GM18499 (cell line): ENCODE data around the gene KLHL21.
"Not testable (repeated sequence)": the region's sequence is repeated elsewhere in the genome, so short reads cannot be mapped to it uniquely, and the experiment has no call there.

Source experiments
- ATAC-seq: cut with Tn5 transposase; IDR thresholded peaks from one replicate; pipeline ENCODE4 v1.9.1; 2021; ENCODE audit warnings: moderate number of reproducible peaks; ENCODE audit not compliant: insufficient read depth, unreplicated experiment

KLHL21 gene

DNA sequence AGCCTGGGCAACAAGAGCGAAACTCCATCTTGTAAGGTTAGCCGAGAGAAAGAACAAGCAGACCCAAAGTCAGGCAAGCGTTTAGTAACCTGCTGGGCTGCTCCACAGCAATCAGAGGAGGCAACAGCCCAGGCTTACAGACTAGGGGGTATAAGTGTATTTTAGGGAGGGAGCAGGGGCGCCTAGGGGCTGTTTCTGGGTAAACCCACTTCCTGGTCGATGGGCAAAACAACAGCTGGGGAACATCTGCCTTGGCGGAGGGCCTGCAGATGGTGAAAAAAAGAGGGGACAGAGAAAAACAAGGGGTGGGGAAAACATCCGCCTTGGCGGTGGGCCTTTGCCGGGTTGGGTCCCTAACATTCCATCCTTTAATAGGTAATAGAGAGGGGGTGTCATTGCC, 42.4 kb downstream of the KLHL21 start:
- no peak for ATAC-seq

DNA sequence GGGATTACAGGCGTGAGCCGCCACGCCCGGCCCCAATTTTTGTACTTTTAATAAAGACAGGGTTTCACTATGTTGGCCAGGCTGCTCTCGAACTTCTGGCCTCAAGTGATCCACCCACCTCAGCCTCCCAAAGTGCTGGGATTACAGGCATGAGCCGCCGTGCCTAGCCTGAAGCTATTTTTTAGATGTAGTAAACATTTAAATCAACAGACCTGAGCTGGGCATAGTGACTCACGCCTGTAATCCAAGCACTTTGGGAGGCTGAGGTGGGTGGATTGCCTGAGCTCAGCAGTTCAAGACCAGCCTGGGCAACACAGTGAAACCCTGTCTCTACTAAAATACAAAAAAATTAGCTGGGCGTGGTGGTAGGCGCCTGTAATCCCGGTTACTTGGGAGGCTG, 43.5 kb downstream of the KLHL21 start:
- ATAC-seq = not testable (repeated sequence)

DNA sequence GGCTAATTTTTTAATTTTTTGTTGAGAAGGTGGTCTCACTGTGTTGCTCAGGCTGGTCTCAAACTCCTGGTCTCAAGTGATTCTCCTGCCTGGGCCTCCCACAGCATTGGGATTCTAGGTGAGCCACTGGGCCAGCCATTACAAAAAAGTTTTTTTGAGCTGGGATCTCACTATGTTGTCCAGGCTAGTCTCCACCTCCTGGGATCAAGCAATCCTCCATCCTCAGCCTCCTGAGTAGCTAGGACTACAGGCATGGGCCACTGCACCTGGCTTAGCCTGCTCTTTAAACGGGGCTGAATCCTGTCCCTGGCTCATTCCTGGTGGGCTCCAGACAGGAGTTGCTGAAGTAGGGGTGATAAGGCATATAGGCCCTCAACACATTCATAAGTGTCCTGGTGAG, 45.1 kb downstream of the KLHL21 start:
- no peak for ATAC-seq

DNA sequence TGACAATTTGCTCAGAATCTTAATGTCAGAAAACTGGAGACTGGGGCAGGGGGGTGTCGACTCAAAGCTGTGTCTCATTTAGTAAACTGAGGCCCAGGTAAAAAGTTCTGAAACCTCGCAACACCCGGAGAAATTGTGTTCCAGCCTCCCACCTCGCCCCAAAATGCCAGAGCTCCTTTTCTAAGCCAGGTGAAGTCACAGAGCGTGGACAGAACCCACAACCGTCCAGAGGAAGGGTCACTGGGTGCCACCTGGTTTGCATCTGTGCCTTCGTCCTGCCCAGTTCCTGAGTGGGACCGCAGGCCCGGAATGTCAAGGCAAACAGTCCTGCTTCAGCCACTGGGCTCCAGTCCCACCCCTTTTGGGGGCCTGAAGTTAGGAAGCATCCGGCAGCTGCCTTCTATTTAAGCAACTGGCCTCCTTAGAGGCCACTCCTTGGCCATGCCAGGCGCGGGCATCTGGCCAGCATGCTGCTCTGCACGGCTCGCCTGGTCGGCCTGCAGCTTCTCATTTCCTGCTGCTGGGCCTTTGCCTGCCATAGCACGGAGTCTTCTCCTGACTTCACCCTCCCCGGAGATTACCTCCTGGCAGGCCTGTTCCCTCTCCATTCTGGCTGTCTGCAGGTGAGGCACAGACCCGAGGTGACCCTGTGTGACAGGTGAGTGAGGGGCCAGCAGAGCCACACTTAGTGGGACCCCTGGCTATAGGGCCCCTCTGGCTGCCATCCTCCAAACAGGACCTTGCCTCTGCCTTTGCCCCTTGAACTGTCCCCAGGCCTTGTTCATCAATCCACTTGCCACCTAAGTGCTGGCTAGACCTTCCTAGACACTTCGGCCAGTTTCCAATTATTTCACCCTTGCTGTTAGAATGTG, 47.5 kb downstream of the KLHL21 start, which contains the start of gene TAS1R1:
TAS1R1 (plus strand) TSS at position 401 of the 872 bp plus-strand sequence; CDS start at position 468, 67 bp downstream.
- ATAC-seq = no peak

DNA sequence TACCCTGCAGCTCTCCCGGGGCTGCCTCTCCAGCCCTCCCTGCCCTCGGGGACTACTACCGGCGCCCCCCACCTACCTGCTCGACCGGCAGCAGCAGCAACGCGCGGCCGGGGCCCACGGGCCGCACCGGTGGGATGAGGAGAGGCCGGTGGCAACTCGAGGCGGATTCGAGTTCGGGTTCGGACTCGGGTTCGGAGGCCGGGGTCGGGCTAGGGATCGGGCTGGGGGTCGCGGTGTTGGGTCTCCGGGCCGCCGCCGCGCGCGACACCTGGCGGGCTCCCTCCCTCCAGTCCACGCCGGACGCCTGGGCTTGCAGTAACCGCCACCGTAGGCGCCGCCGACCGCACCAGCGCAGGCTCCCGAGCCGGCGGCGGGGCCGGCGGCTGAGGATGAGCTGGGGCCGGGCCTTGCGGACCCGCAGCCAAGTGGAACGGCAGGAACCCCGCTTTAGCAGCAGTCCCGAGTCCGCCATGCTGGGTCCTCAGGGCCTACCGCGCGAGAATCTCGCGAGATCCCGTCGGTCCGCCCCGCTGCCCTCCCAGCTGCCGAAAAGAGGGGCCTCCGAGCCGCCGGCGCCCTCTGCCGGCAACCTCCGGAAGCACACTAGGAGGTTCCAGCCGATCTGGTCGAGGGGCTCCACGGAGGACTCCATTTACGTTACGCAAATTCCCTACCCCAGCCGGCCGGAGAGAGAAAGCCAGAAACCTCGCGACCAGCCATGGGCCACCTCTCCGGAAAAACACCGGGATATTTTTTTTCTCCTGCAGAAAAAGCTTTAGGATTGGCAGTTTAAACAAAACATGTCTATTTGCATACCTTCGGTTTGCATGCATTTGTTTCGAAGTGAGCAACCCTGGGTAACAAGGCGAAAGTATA, 48.4 kb downstream of the KLHL21 start, which contains the start of gene NOL9:
NOL9 (minus strand) TSS at position 483 of the 876 bp plus-strand sequence; CDS start at position 472, 11 bp downstream.
- ATAC-seq = peak; percentile 64

DNA sequence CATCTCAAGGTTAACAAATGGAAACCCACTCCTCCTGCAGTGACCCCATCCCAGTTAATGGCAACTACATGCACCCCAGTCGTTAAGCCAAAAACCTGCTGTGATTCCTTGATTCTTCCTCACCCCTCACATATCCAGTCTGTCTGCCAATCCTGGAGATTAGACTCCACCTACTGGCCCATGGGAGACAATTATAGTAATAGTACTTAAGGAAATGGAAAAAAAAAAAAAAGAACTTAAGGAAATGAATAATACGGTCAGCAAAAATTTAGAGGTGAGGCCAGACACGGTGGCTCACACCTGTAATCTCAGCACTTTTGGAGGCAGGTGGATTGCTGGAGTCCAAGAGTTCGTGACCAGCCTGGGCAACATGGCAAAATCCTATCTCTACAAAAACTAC, 55.4 kb downstream of the KLHL21 start:
- no peak for ATAC-seq

DNA sequence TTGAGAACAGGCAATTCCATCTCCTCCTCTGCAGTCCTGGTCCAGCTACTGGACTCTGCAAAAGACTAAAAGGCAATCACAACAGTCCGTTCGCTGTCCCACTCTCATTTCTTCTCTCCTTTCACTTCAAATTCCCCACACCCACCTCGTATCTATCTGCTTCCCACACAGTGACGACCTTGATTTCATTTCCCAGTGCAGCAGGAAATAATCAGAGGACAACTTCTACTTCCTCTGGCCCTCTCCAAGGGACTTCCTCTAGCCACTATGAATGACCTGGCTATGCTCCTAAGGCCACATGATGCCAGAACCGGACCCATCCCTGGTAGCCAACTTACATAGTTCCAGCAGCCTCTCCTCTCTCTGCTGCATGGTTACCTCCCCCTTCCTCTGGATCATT, 56.3 kb downstream of the KLHL21 start:
- no peak for ATAC-seq

DNA sequence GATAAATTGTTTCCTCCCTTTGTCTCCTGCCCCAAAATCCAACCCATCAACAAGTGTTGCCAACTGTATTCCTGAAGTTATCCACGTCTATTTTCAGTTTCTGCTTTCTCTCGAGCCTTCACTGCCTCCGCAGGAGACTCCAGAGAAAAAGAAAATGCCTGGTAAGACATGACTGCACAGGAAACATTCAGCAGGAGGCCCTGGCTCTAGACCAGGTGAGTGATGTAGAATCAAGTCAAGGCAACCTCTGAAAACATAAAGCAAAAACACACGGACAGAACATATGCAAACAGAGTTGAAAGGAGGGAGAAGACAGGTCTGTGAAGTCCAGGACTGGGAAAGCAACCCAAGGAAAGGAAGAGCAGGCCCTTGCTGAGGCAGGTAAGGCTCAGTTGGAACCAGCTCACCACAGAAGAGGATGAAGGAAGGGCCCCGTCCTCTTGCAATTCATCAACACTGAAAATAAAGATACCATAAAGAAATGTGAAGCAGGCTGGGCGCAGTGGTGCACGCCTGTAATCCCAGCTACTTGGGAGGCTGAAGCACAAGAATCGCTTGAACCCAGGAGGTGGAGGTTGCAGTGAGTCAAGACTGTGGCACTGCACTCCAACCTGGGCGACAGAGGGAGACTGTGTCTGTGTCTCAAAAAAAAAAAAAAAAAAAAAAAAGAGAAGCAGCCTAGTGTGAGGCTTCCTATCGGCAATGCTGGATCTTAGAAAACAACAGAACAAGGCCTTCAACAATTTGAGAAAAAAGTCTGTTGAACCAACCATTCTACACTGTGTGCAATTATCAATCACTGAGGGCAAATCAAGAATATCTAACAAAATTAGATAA, 57.2 kb downstream of the KLHL21 start:
- no peak for ATAC-seq

DNA sequence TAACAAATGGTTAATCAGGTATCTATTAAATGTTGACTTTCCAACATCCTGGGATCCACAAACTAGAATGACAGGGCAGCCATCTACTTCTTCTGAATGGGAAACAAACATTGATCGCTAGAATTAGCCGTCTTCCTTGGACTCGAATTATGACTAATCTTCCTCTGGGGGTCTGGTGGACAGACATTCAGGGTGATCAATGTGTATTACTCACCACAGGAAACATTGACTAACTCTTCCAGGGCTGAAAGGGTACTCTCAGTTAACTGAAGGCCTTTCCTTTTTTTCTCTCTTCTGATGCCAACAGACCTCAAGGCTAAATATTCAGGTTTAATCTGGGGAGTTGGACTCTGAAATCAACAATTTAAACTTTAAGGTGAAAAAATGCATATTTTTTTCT, 57.8 kb downstream of the KLHL21 start:
- ATAC-seq = no peak
